Natural killer cell (primary cell): ENCODE results near the gene MYPN. TPM values are rescaled to one million over a fixed set of nuclear protein-coding genes. Genes with fewer than 3 reads are reported as not detected.

Experiments used
- ATAC-seq, 3 donors: fragments of 150-1000 bp in 2 of 3; fragments of 200-7000 bp in 1 of 3; cut with Tn5 transposase; 1 replicate in 1 of 3; 2 replicates in 2 of 3; pipeline ENCODE4 v1.10.0; 2021; ENCODE audit warnings: mild to moderate bottlenecking in 2 of 3, moderate library complexity in 2 of 3
- DNase-seq, 2 donors: peaks; one replicate each; pipeline versions ENCODE4 v3.0.0 to v3.0.0-alpha.2; 2013 to 2021; ENCODE audit warnings: mixed read lengths in 1 of 2
- H3K27ac ChIP-seq: one replicate; pipeline ENCODE4 v1.5.1; 2013; ENCODE audit warnings: mild to moderate bottlenecking, low read length
- H3K27me3 ChIP-seq: one replicate; pipeline ENCODE4 v1.6.1; 2013; ENCODE audit warnings: low read length; ENCODE audit not compliant: control insufficient read depth, insufficient read depth
- H3K36me3 ChIP-seq: one replicate; pipeline ENCODE4 v1.6.1; 2013; ENCODE audit warnings: low read length; ENCODE audit not compliant: control insufficient read depth, insufficient read depth
- H3K4me1 ChIP-seq: one replicate; pipeline ENCODE4 v1.6.1; 2013; ENCODE audit warnings: low read length; ENCODE audit not compliant: control insufficient read depth, insufficient read depth
- H3K4me3 ChIP-seq: one replicate; pipeline ENCODE4 v1.5.1; 2013; ENCODE audit warnings: low read length
- H3K9me3 ChIP-seq: one replicate; pipeline ENCODE4 v1.6.1; 2013; ENCODE audit warnings: low read length; ENCODE audit not compliant: control insufficient read depth, insufficient read depth
- H3K27ac Mint-ChIP-seq, 2 donors: one replicate each; pipeline ENCODE4 v1.8.0; 2022; ENCODE audit warnings: mild to moderate bottlenecking in 2 of 2, mixed read lengths in 2 of 2, moderate library complexity in 1 of 2
- H3K27me3 Mint-ChIP-seq, 2 donors: one replicate each; pipeline ENCODE4 v1.8.0; 2022; ENCODE audit warnings: low read depth in 2 of 2, mixed read lengths in 2 of 2
- H3K36me3 Mint-ChIP-seq: one replicate; pipeline ENCODE4 v1.8.0; 2022; ENCODE audit warnings: mixed read lengths
- H3K4me1 Mint-ChIP-seq, 2 donors: one replicate each; pipeline ENCODE4 v1.8.0; 2022; ENCODE audit warnings: mixed read lengths in 2 of 2
- H3K4me3 Mint-ChIP-seq: one replicate; pipeline ENCODE4 v1.8.0; 2022; ENCODE audit warnings: mild to moderate bottlenecking, moderate library complexity, mixed read lengths
- H3K9me3 Mint-ChIP-seq, 2 donors: one replicate each; pipeline ENCODE4 v1.8.0; 2022; ENCODE audit warnings: mixed read lengths in 2 of 2
- WGBS: methylation state at CpG from one replicate; pipeline ENCODE4 v1.1.7; 2013; ENCODE audit warnings: missing lambda C conversion rate; ENCODE audit not compliant: insufficient coverage; 5-methylcytosine and 5-hydroxymethylcytosine counted together
- intact Hi-C: fragments of 100-400 bp; cut with micrococcal nuclease; formaldehyde crosslinking; loops from one replicate; pipeline ENCODE4 v1.14.2; 2022
- total RNA-seq, 4 donors: library from RNA; stranded (reverse); fragments of 120-200 nt in 1 of 4; gene quantifications; one replicate each; pipeline versions ENCODE4 v1.2.3 to v1.2.4, GENCODE V29; 2013 to 2022
- TF ChIP-seq, protein P1 (sequence below): fragments of 200-600 bp; IDR thresholded peaks from one replicate; pipeline ENCODE4 v1.8.0; 2022; ENCODE audit warnings: antibody characterized with exemption

MYPN gene
- total RNA-seq, 3 donors from 2014 or later (not counting 1 experiment from before 2014, with no cell fraction given): not detected

DNA sequence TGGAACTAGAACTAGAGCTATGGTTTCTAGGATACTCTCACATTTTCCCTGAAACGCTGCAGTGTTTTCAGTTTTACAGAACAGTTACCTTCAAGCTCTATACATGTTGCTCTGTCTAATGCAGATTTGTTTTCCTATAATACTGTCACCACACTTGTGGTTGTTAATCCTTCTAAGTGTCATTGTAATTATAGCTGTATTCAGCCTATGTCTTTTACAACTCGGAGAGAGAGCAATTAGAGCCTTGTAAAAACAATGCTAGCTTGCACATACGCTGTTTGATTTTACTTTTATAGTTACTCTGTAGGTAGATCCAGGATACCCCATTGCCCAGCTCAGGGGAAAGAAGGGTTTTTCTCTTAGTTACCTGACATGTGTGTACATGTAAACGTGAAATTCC lies 67.5 kb downstream of the MYPN start:
- H3K9me3 ChIP-seq: no peaks in the 10 kb centered on the region
- Mint-ChIP-seq H3K4me3 (no peak overlapping the region), H3K9me3 (no peaks in the 10 kb centered on the region), H3K4me1 (no peaks in the 10 kb centered on the region), H3K27me3 (peaks cover 8 to 18% of the 10 kb centered on the region in 2 donors), H3K27ac (no peak overlapping the region), H3K36me3 (no peaks in the 10 kb centered on the region)
- TF ChIP-seq, protein P1, sequence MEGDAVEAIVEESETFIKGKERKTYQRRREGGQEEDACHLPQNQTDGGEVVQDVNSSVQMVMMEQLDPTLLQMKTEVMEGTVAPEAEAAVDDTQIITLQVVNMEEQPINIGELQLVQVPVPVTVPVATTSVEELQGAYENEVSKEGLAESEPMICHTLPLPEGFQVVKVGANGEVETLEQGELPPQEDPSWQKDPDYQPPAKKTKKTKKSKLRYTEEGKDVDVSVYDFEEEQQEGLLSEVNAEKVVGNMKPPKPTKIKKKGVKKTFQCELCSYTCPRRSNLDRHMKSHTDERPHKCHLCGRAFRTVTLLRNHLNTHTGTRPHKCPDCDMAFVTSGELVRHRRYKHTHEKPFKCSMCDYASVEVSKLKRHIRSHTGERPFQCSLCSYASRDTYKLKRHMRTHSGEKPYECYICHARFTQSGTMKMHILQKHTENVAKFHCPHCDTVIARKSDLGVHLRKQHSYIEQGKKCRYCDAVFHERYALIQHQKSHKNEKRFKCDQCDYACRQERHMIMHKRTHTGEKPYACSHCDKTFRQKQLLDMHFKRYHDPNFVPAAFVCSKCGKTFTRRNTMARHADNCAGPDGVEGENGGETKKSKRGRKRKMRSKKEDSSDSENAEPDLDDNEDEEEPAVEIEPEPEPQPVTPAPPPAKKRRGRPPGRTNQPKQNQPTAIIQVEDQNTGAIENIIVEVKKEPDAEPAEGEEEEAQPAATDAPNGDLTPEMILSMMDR: no peak
- DNase-seq: no peak
- H3K27ac ChIP-seq: no peak overlapping the region
- H3K36me3 ChIP-seq: no peaks in the 10 kb centered on the region
- 87% methylated on average over 4 of the region's 4 CpGs for WGBS
- no peak overlapping the region for H3K4me3 ChIP-seq
- no peaks in the 10 kb centered on the region for H3K4me1 ChIP-seq
- intact Hi-C loops: no loop called here
- H3K27me3 ChIP-seq: no peaks in the 10 kb centered on the region
- no peak for ATAC-seq

DNA sequence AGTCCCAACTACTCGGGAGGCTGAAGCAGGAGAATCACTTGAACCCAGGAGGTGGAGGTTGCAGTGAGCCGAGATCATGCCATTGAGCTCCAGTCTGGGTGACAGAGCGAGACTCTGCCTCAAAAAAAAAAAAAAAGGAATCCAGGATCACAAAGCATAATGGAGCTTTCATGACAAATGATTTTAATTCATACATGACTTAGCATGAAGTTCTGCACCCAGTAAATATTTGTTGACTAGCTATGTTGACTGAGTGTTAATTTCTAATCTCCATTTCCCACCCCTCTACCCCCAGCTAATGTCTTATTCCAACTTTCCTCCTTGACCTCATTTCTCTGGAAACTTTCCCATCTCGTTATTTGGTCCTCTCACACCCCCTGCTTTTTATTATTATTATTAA lies 69.3 kb downstream of the MYPN start:
- Histone ChIP-seq H3K27ac (no peak overlapping the region), H3K36me3 (no peaks in the 10 kb centered on the region), H3K4me1 (no peaks in the 10 kb centered on the region), H3K4me3 (no peak overlapping the region), H3K27me3 (no peaks in the 10 kb centered on the region), H3K9me3 (no peaks in the 10 kb centered on the region)
- Mint-ChIP-seq H3K4me1 (no peaks in the 10 kb centered on the region), H3K27me3 (peaks cover 8 to 18% of the 10 kb centered on the region in 2 donors), H3K27ac (no peak overlapping the region), H3K4me3 (no peak overlapping the region), H3K9me3 (no peaks in the 10 kb centered on the region), H3K36me3 (no peaks in the 10 kb centered on the region)
- intact Hi-C loops: no loop called here
- WGBS: 88% methylated on average over 3 of the region's 4 CpGs
- TF ChIP-seq, protein P1: no peak
- no peak for DNase-seq
- no peak for ATAC-seq

DNA sequence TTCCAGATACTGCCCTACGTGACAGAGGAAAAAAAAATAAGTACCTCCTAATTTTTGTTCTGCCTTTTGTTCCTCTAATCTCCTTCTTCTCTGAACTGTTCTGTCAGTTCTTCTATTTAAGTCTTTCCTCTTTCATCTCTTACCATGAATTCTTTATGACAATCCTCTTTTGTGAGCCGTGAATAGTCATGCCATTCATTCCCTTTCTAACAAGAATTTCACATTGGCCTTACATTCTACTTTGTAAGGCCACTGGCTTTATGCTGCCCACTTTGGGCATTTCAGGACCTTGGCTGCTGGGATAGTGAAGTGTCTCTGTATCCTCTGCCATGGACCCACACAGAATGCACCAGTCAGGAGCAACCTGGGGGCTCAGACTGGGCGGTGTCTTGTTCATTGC lies 69.7 kb downstream of the MYPN start:
- H3K9me3 Mint-ChIP-seq: no peaks in the 10 kb centered on the region
- 79% methylated on average over 3 of the region's 3 CpGs for WGBS
- H3K27ac Mint-ChIP-seq: no peak overlapping the region
- H3K27me3 ChIP-seq: no peaks in the 10 kb centered on the region
- H3K4me3 ChIP-seq: no peak overlapping the region
- no peaks in the 10 kb centered on the region for H3K4me1 Mint-ChIP-seq
- ATAC-seq (no peak), DNase-seq (no peak)
- no peak overlapping the region for H3K4me3 Mint-ChIP-seq
- peaks cover 8 to 18% of the 10 kb centered on the region in 2 donors for H3K27me3 Mint-ChIP-seq
- H3K36me3 ChIP-seq: no peaks in the 10 kb centered on the region
- TF ChIP-seq, protein P1: no peak
- no peaks in the 10 kb centered on the region for H3K36me3 Mint-ChIP-seq
- no peaks in the 10 kb centered on the region for H3K4me1 ChIP-seq
- H3K9me3 ChIP-seq: no peaks in the 10 kb centered on the region
- intact Hi-C loops: no loop called here
- H3K27ac ChIP-seq: no peak overlapping the region

DNA sequence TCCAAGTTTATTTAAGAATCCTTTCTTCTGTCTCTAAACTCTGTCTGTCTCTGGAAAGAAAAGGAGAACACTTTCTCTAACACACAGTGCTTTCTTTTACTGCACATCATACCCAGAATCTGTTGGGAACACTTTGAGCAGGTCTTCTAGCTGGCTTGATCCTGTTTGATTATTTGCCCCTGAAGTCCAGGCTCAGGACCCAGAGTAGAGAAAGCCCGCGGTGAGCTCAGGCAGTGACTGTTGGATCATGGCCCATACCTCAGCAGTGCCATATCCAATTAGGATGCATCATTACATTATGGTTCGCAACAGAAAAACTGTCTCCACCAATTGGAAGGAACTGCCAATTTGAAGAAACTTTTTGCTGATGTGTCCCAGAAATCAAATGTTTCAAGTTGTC lies 71.2 kb downstream of the MYPN start:
- peaks cover 15 to 18% of the 10 kb centered on the region in 2 donors for H3K27me3 Mint-ChIP-seq
- Histone ChIP-seq H3K27me3 (peaks cover 4% of the 10 kb centered on the region), H3K36me3 (no peaks in the 10 kb centered on the region), H3K4me3 (no peak overlapping the region), H3K9me3 (no peaks in the 10 kb centered on the region), H3K4me1 (no peaks in the 10 kb centered on the region), H3K27ac (no peak overlapping the region)
- no peak overlapping the region for H3K27ac Mint-ChIP-seq
- no peaks in the 10 kb centered on the region for H3K4me1 Mint-ChIP-seq
- no peaks in the 10 kb centered on the region for H3K36me3 Mint-ChIP-seq
- intact Hi-C loops: no loop called here
- TF ChIP-seq, protein P1: no peak
- ATAC-seq (no peak), DNase-seq (no peak)
- 96% methylated on average over 3 of the region's 3 CpGs for WGBS
- no peaks in the 10 kb centered on the region for H3K9me3 Mint-ChIP-seq
- H3K4me3 Mint-ChIP-seq: no peak overlapping the region
